ENCODE results near the gene POLR2E.

DNA sequence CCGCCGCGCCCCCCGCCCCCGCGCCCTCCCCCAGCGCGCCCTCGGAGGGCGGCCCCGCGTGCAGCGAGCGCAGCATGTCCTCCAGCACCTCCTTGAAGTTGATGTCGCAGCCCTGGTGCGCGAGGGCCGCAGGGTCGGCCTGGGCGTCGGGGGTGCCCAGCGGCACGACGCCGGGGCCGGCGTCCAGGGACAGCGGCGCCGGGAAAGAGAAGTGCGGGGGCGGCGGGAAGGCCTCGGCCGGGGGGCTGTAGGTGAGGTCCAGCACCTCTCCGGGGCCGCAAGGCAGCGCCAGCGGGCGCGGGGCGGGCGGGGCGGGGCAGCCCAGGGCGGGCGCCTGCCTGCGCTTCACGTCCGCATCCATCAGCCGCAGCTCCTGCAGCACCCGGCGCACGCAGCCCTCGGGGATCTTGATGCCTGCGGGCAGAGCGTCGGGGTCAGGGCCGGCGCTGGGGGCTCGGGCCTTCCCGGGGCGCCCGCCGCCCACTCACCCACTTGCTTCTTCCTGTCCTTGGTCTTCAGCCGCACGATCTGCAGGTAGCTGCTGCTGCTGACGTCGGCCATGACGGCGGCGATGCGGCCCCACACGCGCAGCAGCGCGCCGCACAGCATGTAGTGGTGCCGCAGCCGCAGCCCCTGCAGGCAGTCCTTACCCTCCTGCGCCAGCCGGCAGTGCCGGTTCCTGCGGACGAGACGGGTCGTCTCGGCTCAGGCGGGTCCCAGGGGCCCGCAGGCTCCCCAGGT is 13.3 kb upstream of the POLR2E start:
- TF ChIP-seq, protein P1, sequence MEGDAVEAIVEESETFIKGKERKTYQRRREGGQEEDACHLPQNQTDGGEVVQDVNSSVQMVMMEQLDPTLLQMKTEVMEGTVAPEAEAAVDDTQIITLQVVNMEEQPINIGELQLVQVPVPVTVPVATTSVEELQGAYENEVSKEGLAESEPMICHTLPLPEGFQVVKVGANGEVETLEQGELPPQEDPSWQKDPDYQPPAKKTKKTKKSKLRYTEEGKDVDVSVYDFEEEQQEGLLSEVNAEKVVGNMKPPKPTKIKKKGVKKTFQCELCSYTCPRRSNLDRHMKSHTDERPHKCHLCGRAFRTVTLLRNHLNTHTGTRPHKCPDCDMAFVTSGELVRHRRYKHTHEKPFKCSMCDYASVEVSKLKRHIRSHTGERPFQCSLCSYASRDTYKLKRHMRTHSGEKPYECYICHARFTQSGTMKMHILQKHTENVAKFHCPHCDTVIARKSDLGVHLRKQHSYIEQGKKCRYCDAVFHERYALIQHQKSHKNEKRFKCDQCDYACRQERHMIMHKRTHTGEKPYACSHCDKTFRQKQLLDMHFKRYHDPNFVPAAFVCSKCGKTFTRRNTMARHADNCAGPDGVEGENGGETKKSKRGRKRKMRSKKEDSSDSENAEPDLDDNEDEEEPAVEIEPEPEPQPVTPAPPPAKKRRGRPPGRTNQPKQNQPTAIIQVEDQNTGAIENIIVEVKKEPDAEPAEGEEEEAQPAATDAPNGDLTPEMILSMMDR (IDR thresholded peaks at IDR 0.05), result no peak
- TF ChIP-seq POLR2A (IDR thresholded peaks at IDR 0.05) (no peak), EP300 (IDR thresholded peaks at IDR 0.05) (no peak)

All from upper lobe of left lung (tissue), 4 donors.